Hematopoietic multipotent progenitor cell (in vitro differentiated cells): ENCODE data around the gene HOXA2. TPM values are rescaled to one million over a fixed set of nuclear protein-coding genes. Genes with fewer than 3 reads are reported as not detected.

ENCODE experiments used
- DNase-seq, 3 donors: peaks; one replicate each; pipeline ENCODE4 v3.0.0-alpha.2; 2011 to 2015; ENCODE audit warnings: low read depth in 2 of 3, low spot score in 2 of 3
- total RNA-seq: library from RNA; depleted of rRNA; stranded (reverse); fragments of >200 nt; gene quantifications from one replicate; pipeline ENCODE4 v1.2.3, GENCODE V29; 2012

The HOXA2 gene
- 0.54 TPM for total RNA-seq

DNA sequence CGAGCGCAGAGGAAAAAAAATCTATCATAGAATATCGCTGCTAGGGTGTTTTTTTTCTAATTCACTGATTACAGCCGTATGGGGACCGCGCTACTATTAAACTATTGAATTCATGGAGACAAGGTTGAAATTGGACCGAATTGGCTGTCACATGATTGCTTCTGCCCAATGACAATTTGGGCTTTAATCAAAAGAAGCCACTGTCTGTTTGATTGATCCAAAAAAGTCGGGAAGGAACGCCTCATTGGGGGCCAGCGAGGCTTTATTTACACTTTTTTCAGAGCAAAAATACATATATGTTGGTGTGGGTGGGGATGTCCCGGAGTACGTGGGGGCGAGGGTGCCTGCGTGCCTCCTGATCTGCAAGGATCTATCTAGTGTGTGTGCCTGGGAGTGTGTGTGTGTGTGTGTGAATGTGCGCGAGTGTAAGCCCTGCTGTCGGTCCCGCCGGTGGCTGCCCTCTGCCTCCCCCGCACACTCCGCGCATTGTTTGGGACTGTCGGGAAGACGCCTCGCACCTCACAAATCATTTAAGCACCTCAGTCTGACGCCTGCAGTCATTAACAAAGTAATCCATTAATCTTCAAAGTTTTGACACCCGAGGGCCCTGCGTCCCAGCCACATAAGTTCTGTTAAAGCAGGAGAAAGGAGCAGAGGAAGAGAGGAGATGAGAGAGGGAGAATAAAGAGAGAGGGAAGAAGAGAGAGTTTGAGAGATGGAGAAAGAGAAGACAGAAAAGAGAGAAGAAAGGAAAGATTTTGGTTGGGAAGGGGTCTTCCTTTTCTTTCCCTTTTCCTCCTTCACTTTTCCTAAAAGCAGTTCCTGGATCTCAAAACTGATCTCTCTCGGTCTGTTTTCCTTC is at the start of gene HOXA2:
HOXA2 (minus strand) TSS at position 103 of the 862 bp plus-strand sequence. CDS start 183 bp downstream, outside the sequence.
- no peak for DNase-seq

DNA sequence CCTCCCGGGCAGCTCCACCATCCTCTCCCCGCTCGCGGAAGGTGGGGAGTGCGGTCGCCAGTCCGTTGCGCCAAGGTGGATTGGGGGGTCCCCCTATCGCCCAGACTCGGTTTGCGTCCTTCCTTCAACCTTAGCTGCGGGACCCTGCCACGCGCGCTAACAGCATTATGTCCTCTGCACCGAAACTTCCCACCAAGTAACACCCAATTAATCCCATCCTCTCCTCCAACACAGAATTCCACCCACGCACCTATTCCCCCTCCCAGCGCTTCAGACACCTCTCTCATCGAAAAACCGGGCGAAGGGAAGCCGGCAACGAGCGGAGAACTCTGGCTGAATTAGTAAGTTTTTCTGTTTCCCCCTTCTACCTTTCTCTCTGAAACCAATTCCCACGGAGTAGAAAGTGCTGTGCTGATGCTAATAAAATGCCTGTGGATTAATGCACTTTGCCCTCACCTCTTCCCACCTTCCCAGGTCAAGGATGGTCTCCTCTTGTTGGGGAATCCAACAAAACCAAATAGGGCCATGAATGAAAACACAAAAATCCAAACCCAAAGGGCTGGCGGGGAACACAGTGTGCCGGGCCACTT is 49.0 kb upstream of the HOXA2 start:
- no peak for DNase-seq

- peak in 2 of 3 donors; percentile 83 to 85 for DNase-seq
These were observed 48.3 kb upstream of the HOXA2 start for GRCh38 chr7:27150568-27151340.

DNA sequence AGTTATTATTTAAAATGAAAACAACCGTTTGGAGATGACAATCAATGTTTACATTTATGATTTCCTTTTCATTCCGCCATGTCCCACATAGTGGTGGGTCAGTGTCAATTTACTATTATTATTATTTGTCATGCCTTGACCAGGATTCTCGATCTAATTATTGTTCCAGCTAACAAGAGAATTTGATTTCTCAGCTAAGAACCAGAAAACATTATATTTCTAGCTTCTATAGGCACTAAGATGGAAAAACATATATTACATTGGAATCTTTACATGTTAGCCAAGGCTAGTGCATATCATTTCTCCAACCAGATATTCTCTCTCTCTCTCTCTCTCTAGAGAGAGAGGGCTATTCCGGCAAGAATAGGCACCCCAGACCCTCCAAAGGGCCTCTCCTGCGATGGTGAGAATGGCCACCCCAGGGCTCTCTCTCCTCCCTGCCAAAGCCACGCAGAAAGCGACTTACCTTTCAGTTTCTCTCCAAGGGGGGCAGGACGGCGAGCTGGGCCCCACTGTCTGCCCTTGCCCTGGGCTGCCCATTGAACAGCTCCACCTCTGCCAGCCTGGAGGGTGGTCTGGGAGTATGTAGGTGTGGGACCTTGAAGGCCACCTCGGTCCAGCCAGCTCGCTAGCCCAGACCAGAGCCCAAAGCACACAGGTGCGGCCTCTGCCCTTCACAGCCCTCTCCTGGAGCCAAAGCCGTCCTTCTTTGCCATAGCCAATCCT is 47.5 kb upstream of the HOXA2 start:
- no peak for DNase-seq

DNA sequence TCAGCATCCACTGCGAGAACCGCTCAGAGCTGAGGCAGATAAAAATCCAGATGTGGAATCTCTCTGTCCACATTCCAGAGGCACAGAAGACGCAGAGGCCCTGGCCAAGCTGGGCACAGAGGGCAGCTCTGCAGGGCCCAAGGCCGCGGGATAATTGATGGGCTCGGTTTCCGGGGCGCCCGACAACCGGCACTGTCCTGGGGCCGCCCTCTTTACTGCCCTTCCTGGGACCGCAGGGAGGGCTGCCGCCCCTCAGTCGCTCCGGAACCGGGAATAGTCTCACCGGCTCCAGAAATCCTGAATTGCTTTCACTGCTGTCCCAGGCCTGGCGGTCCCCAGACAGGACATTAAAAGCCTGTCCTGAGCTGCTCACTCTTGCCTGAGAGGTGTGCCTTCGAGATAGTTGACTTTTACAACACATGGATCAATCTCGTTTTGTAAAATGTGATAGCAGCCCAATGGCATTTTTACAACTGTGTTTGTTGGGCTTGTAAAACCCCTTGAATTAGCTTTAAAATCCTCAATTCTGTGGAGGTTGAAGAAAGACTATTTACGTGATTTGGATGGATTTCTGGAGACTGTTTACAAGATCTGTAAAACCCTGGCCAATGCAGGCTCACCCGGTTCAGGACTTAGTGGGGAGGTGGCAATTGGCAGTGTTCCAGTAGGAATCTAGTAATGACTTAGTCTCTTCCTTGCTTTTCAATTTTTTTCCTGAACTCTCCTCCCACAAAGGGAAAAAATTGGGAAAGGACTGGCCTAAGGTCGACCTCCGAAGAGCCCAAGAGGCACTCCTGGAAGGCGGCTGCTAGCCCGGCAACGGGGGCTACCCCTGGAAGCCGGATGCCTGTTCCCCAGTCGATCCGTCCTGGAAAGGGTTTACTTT is 46.5 kb upstream of the HOXA2 start:
- DNase-seq, result no peak

DNA sequence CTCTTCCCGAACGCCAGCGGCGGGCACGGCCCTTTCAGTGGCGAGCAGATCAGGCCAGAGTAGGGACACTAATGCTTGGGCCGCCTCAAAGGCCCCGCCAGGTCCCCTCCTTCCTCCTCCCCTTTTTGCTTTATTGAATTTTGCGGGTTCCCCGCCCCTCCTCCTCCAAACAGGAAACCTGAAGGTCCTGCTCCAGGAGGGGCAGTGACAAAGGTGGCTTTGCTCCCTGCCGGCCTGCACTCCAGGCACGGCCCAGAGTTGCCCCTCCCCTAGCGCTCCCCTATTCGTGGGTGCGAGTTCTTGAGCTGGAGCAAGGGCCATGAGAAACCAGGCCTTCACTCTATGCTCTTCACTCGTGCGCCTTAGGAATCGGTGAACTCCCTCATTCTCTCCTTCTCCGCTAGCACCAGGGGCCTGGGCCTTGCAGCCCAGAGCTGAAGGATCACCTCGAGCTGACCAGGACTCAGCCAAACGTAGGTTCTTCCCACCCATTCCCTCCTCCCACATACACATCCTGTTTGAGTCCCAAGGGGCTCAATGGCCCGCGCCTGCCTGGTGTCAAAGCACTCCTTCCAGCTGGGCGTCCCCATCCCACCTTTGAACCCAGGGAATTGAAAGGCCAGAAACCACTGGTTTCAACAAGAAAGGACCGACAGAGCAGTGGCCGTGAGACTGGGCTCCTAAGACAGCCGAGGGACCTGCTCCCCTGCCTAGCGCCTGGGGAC is 45.7 kb upstream of the HOXA2 start:
- no peak for DNase-seq

DNA sequence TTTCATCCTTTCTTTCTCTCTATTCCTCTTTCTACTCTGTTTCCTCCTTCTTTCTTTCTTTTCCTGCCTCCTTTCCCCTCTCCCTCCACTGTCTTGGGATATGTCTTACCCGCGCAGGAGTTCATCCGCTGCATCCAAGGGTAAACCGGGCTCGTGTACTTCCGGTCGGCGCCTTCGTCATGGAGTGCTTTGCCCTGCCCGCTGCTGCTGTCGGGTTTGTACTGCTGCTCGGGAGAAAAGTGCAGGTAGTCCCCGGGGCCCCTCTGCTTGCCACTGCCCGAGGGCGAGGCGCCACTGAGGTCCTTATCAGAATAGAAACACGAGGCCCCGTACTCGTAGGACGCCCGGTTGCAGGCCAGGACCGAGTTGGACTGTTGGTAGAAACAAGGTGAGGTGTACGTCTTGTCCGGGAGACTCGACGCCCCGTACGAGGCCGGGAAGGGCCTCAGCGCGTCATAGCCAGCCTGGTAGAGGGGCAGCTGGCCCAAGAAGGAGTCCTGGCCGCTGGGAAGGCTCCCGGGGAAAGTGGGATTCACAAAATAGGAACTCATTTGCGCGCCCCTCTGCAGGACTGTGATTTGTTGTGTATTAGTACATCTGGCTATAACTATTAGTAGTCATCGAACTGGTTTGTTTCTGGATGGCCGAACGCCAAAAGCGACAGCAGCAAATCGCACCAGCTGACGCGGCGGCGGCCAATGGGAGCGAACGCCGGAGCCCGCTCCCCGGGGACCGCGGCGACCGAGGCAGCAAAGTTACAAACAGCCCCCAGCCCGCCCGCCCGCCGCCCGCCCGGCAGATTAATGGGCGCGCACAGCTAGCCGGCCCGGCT is 44.9 kb upstream of the HOXA2 start, which contains the start of gene HOXA6:
HOXA6 (minus strand) TSS at position 576 of the 832 bp plus-strand sequence; CDS start at position 551, 25 bp downstream.
- DNase-seq, result no peak

- DNase-seq, result no peak
These were observed 44.2 kb upstream of the HOXA2 start for GRCh38 chr7:27146491-27147198.

DNA sequence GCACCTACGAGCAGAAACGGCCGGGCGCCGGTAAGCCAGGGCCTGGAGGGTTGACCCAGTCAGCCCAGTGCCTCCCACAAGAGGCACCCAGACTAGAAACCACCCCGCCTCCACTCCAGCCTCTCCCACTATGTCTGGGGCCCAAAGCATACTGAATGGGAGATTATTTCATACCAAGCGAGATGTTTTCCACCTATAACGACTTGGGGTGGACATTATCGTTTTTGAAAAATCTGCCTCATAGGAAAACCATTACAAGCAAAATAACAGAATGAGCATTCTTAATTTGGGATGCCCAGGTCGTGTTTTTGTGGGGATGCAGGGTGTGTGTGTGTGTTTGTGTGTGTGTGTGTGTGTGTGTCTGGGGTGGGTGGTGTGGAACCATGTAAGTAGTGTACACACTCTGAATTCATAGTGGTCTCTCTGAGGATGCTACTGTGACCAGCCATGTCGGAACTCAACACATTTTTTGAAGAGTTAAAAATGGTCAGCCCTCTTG is 43.5 kb upstream of the HOXA2 start:
- no peak for DNase-seq

DNA sequence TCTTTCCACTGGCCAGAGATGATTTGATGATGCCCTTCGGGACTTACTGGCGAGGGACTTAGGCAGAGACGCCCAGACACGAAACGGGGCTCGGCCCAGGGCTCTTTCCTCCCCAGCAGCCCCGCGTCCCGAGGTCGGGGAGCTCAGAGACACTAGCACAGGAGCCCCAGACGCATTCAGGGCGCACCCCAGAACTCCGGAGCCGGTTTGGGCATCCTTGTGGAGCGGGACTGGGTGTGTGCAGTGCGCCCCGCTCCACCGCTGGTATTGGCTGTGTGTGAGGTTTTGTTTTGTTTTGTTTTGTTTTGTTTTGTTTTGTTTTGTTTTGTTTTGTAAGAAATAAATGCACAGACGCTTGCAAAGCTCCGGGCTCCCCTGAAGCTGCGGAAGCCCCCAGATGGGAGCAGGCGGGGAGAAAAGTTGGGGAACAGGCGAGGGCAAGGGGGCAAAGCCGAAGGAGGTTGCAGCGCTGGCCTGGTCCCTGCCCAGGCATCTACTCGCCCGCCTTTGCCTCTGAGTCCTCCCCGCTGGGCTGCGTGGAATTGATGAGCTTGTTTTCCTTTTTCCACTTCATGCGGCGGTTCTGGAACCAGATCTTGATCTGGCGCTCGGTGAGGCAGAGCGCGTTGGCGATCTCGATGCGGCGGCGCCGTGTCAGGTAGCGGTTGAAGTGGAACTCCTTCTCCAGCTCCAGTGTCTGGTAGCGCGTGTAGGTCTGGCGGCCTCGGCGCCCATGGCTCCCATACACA is 42.9 kb upstream of the HOXA2 start:
- no peak for DNase-seq

DNA sequence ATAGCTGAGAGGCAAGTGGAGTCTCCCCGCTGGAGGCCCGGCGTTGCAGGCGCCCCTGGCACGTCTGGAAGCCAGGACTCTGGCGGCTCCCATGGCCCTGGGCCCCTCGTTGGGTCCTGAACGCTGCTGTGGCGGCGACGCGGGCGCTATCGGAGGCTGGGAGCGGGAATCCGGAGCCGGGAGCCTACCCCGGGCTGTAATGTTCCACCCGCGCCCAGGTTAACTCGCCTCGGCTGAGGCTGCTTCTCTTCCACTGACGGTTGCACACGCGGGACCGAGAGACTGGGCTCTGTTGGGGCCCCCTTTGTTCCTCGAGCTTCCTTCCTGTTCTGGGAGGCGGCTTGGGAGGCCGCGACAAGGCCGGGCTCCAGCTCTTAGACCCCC is 42.3 kb upstream of the HOXA2 start:
- no peak for DNase-seq

- no peak for DNase-seq
These were observed 41.7 kb upstream of the HOXA2 start for GRCh38 chr7:27143950-27144780.

GRCh38 chr7:27143023-27143949 is 40.8 kb upstream of the HOXA2 start, which contains the start of gene HOXA5:
Gene HOXA5, minus strand, starts transcription at chr7:27143681. Its CDS starts 74 bp downstream, at chr7:27143607.
- DNase-seq, result peak in 1 of 3 donors; percentile 78

DNA sequence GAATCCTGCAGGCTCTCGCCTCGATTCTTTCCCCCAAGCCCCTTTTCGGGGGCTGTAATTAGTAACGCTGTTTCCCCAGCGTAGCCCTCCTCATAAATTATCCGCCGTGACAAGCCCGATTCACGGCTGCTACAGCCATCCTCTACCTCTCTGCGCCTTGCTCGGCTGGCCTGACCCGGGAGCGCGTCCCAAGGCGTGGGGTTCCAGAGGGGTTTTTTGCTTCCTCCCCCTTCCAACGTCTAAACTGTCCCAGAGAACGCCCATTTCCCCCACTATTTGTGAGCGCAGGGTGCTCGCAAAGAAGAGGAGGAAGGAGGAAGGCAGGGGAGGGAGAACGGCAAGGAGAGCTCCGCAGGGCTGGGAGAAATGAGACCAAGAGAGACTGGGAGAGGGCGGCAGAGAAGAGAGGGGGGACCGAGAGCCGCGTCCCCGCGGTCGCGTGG is 40.1 kb upstream of the HOXA2 start:
- DNase-seq, result no peak
